GM23338 (cell line): ENCODE measurements around the gene PTPRN2. TPM values are rescaled to one million over a fixed set of nuclear protein-coding genes. Genes with fewer than 3 reads are reported as not detected.
"Not testable (repeated sequence)": the region's sequence is repeated elsewhere in the genome, so short reads cannot be mapped to it uniquely, and the experiment has no call there.

Experiments used
- ATAC-seq: fragments of 200-7000 bp; cut with Tn5 transposase; 3 replicates; pipeline ENCODE4 v1.9.1; 2020
- DNase-seq: peaks from one replicate; pipeline ENCODE4 v3.0.0-alpha.2; 2015; ENCODE audit warnings: low spot score
- H2AFZ ChIP-seq: fragments of 200-600 bp; sonication (generic); 2 replicates; pipeline ENCODE4 v1.8.0; 2016; ENCODE audit warnings: antibody characterized with exemption, mild to moderate bottlenecking, moderate library complexity
- H3F3A ChIP-seq: fragments of 200-600 bp; sonication (generic); replicated peaks from 2 replicates; pipeline ENCODE4 v1.8.0; 2017; ENCODE audit warnings: antibody characterized with exemption, mixed run types, low read depth
- H3K27ac ChIP-seq: fragments of 200-600 bp; sonication (generic); 2 replicates; pipeline ENCODE4 v1.6.1; 2016; ENCODE audit warnings: low read depth
- H3K27me3 ChIP-seq: fragments of 200-600 bp; sonication (generic); 2 replicates; pipeline ENCODE4 v1.8.0; 2016; ENCODE audit warnings: mild to moderate bottlenecking, mixed run types, moderate library complexity; ENCODE audit not compliant: insufficient read depth
- H3K36me3 ChIP-seq: fragments of 200-600 bp; sonication (generic); 2 replicates; pipeline ENCODE4 v1.8.0; 2016; ENCODE audit warnings: mild to moderate bottlenecking; ENCODE audit not compliant: insufficient read depth
- H3K4me1 ChIP-seq: fragments of 200-600 bp; sonication (generic); 2 replicates; pipeline ENCODE4 v1.8.0; 2016; ENCODE audit warnings: mild to moderate bottlenecking, moderate library complexity; ENCODE audit not compliant: insufficient read depth
- H3K4me2 ChIP-seq: fragments of 200-600 bp; sonication (generic); 2 replicates; pipeline ENCODE4 v1.7.1; 2017; ENCODE audit warnings: mixed run types
- H3K4me3 ChIP-seq: fragments of 200-600 bp; sonication (generic); 2 replicates; pipeline ENCODE4 v1.6.1; 2016; ENCODE audit warnings: mixed run types
- H3K79me2 ChIP-seq: fragments of 200-600 bp; sonication (generic); replicated peaks from 2 replicates; pipeline ENCODE4 v1.8.0; 2017; ENCODE audit warnings: mild to moderate bottlenecking; ENCODE audit not compliant: insufficient read depth
- H3K9me2 ChIP-seq: fragments of 200-600 bp; sonication (generic); 2 replicates; pipeline ENCODE4 v1.8.0; 2017; ENCODE audit not compliant: insufficient read depth
- H4K20me1 ChIP-seq: fragments of 200-600 bp; sonication (generic); replicated peaks from 2 replicates; pipeline ENCODE4 v1.8.0; 2017; ENCODE audit warnings: mild to moderate bottlenecking; ENCODE audit not compliant: insufficient read depth
- H3K27ac Mint-ChIP-seq: 2 replicates; pipeline ENCODE4 v1.8.0; 2020; ENCODE audit warnings: inconsistent platforms, mild to moderate bottlenecking, moderate library complexity, mixed read lengths
- H3K27me3 Mint-ChIP-seq: 3 replicates; pipeline ENCODE4 v1.8.0; 2022; ENCODE audit warnings: low read depth, mild to moderate bottlenecking, moderate library complexity, mixed read lengths, inconsistent platforms; ENCODE audit not compliant: insufficient read depth, poor library complexity
- H3K36me3 Mint-ChIP-seq: 3 replicates; pipeline ENCODE4 v1.8.0; 2021; ENCODE audit warnings: low read depth, mild to moderate bottlenecking, inconsistent platforms, moderate library complexity, mixed read lengths
- H3K4me1 Mint-ChIP-seq: 3 replicates; pipeline ENCODE4 v1.8.0; 2020; ENCODE audit warnings: mild to moderate bottlenecking, inconsistent platforms, mixed read lengths
- H3K4me3 Mint-ChIP-seq: 3 replicates; pipeline ENCODE4 v1.8.0; 2021; ENCODE audit warnings: moderate library complexity, mild to moderate bottlenecking, inconsistent platforms, mixed read lengths
- H3K9me3 Mint-ChIP-seq: 3 replicates; pipeline ENCODE4 v1.8.0; 2020; ENCODE audit warnings: moderate library complexity, mild to moderate bottlenecking, inconsistent platforms, mixed read lengths
- CREB1 ChIP-seq: fragments of 250-450 bp; sonication (Bioruptor Pico); IDR thresholded peaks from 2 replicates; pipeline ENCODE4 v1.5.0; 2020; ENCODE audit warnings: low read depth, mild to moderate bottlenecking, moderate library complexity
- ETS1 ChIP-seq: IDR thresholded peaks from 2 replicates; pipeline ENCODE4 v1.6.1; 2016; ENCODE audit warnings: antibody characterized with exemption
- EZH2phosphoT487 ChIP-seq: fragments of 200-600 bp; sonication (generic); IDR thresholded peaks from one replicate; pipeline ENCODE4 v1.8.1; 2018; ENCODE audit warnings: antibody characterized with exemption; ENCODE audit not compliant: unreplicated experiment
- JUNB ChIP-seq: IDR thresholded peaks from one replicate; pipeline ENCODE4 v1.6.1; 2016; ENCODE audit warnings: antibody characterized with exemption; ENCODE audit not compliant: unreplicated experiment
- NANOG ChIP-seq: IDR thresholded peaks from 2 replicates; pipeline ENCODE4 v1.6.1; 2016; ENCODE audit warnings: antibody characterized with exemption, borderline replicate concordance
- POLR2AphosphoS5 ChIP-seq: IDR thresholded peaks from 2 replicates; pipeline ENCODE4 v1.6.1; 2016; ENCODE audit warnings: antibody characterized with exemption, low read depth
- STAT1 ChIP-seq: IDR thresholded peaks from one replicate; pipeline ENCODE4 v1.6.1; 2016; ENCODE audit warnings: antibody characterized with exemption; ENCODE audit not compliant: unreplicated experiment
- ZNF114 ChIP-seq: fragments of 250-450 bp; sonication (Bioruptor Pico); IDR thresholded peaks from 2 replicates; pipeline ENCODE4 v1.5.0; 2020; ENCODE audit warnings: mild to moderate bottlenecking, moderate library complexity
- ZNF331 ChIP-seq: fragments of 250-450 bp; sonication (Bioruptor Pico); IDR thresholded peaks from 2 replicates; pipeline ENCODE4 v1.5.0; 2020; ENCODE audit warnings: low read depth, mild to moderate bottlenecking, moderate library complexity
- polyA plus RNA-seq: library from polyadenylated mRNA; unstranded; fragments of >200 nt; fragmentation: Nextera tagmentation; extraction: Ambion mirVana; gene quantifications from 2 replicates; pipeline ENCODE4 v1.2.1, GENCODE V29; 2016
- total RNA-seq: library from RNA; depleted of rRNA; stranded (reverse); fragments of >200 nt; shearing (Covaris generic); gene quantifications from 2 replicates; pipeline ENCODE4 v1.2.3, GENCODE V29; 2014
- TF ChIP-seq, protein P1 (sequence below), 2 experiments: fragments of 200-600 bp in 1 of 2; sonication (generic) in 1 of 2; conservative IDR thresholded peaks; 2 replicates each; pipeline versions ENCODE4 v1.5.1 to v1.6.1; 2016 to 2017; ENCODE audit warnings: antibody characterized with exemption in 2 of 2, low read depth in 2 of 2, mild to moderate bottlenecking in 2 of 2, moderate library complexity in 1 of 2
- TF ChIP-seq, protein P2 (sequence below): IDR thresholded peaks from one replicate; pipeline ENCODE4 v1.6.1; 2018; ENCODE audit warnings: antibody characterized with exemption; ENCODE audit not compliant: unreplicated experiment

PTPRN2 gene
- total and polyA plus RNA-seq, 2 experiments from 2014 or later = 0.87 to 4.0 TPM

DNA sequence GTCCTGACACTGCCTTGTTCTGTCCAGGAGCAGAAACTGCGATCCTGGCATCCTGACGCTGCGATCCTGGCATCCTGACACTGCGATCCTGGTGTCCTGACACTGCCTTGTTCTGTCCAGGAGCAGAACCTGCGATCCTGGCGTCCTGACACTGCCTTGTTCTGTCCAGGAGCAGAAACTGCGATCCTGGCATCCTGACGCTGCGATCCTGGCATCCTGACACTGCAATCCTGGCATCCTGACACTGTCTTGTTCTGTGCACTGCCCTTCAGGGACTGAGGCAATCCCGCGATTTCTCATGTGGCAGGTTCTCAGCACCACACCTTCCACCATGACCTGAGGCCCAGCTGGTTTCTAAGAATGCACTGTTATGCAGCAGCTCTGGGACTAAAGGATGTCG is 541.4 kb downstream of the PTPRN2 start:
- H3K4me1 ChIP-seq, H3K4me3 ChIP-seq, H3K36me3 ChIP-seq, H3K27me3 Mint-ChIP-seq, H3K27ac ChIP-seq, H3K79me2 ChIP-seq, H3K4me3 Mint-ChIP-seq, H3K27me3 ChIP-seq, ATAC-seq, H2AFZ ChIP-seq, H3K4me1 Mint-ChIP-seq, DNase-seq, H3K9me2 ChIP-seq, H3K4me2 ChIP-seq, H3F3A ChIP-seq, H4K20me1 ChIP-seq, H3K27ac Mint-ChIP-seq: not testable (repeated sequence)
- H3K36me3 Mint-ChIP-seq = peaks cover 47% of the 10 kb centered on the region
- peaks cover 42% of the 10 kb centered on the region for H3K9me3 Mint-ChIP-seq

DNA sequence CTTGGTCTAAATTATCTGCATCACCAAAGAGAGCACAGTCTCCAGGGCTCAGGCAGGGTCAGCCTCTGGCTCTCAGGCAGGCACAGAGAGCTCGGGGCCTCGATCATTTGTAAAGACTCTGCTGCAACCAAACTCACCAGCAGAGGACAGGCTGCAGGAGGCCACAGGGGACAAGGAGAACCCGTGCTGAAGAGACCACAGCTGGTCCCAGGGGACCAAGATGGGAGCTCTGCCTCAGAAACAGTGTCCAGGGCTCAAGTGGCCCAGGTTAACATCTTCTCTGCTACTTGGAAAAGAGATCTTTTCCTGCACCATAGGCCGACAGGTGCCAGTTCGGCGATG is 543.2 kb downstream of the PTPRN2 start:
- no peak for DNase-seq
- H3K4me3 ChIP-seq = no peak overlapping the region
- no peaks in the 10 kb centered on the region for H3K4me1 ChIP-seq
- Mint-ChIP-seq H3K9me3 (peaks cover 58% of the 10 kb centered on the region), H3K27me3 (peaks cover 8% of the 10 kb centered on the region), H3K4me3 (no peak overlapping the region), H3K27ac (no peak overlapping the region), H3K36me3 (peaks cover 56% of the 10 kb centered on the region), H3K4me1 (no peaks in the 10 kb centered on the region)
- H3K27me3 ChIP-seq = no peaks in the 10 kb centered on the region
- H3K4me2 ChIP-seq = no peak overlapping the region
- no peaks in the 10 kb centered on the region for H3K9me2 ChIP-seq
- no peaks in the 10 kb centered on the region for H4K20me1 ChIP-seq
- no peak overlapping the region for H3K27ac ChIP-seq
- H3F3A ChIP-seq = no peaks in the 10 kb centered on the region
- no peak overlapping the region for H2AFZ ChIP-seq
- H3K36me3 ChIP-seq = no peaks in the 10 kb centered on the region; the same call in 1 of the 2 replicates
- ATAC-seq = no peak
- H3K79me2 ChIP-seq = no peaks in the 10 kb centered on the region
- TF ChIP-seq ZNF331 (CRISPR knock-in tag) (no peak), NANOG (no peak), STAT1 (no peak), JUNB (no peak), ETS1 (no peak), POLR2AphosphoS5 (no peak), EZH2phosphoT487 (no peak), ZNF114 (CRISPR knock-in tag) (no peak), CREB1 (CRISPR knock-in tag) (no peak)
- TF ChIP-seq, protein P1, sequence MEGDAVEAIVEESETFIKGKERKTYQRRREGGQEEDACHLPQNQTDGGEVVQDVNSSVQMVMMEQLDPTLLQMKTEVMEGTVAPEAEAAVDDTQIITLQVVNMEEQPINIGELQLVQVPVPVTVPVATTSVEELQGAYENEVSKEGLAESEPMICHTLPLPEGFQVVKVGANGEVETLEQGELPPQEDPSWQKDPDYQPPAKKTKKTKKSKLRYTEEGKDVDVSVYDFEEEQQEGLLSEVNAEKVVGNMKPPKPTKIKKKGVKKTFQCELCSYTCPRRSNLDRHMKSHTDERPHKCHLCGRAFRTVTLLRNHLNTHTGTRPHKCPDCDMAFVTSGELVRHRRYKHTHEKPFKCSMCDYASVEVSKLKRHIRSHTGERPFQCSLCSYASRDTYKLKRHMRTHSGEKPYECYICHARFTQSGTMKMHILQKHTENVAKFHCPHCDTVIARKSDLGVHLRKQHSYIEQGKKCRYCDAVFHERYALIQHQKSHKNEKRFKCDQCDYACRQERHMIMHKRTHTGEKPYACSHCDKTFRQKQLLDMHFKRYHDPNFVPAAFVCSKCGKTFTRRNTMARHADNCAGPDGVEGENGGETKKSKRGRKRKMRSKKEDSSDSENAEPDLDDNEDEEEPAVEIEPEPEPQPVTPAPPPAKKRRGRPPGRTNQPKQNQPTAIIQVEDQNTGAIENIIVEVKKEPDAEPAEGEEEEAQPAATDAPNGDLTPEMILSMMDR (conservative IDR thresholded peaks at IDR 0.05; ENCODE audit: low read depth in 2 of 2) = no peak
- TF ChIP-seq, protein P2, sequence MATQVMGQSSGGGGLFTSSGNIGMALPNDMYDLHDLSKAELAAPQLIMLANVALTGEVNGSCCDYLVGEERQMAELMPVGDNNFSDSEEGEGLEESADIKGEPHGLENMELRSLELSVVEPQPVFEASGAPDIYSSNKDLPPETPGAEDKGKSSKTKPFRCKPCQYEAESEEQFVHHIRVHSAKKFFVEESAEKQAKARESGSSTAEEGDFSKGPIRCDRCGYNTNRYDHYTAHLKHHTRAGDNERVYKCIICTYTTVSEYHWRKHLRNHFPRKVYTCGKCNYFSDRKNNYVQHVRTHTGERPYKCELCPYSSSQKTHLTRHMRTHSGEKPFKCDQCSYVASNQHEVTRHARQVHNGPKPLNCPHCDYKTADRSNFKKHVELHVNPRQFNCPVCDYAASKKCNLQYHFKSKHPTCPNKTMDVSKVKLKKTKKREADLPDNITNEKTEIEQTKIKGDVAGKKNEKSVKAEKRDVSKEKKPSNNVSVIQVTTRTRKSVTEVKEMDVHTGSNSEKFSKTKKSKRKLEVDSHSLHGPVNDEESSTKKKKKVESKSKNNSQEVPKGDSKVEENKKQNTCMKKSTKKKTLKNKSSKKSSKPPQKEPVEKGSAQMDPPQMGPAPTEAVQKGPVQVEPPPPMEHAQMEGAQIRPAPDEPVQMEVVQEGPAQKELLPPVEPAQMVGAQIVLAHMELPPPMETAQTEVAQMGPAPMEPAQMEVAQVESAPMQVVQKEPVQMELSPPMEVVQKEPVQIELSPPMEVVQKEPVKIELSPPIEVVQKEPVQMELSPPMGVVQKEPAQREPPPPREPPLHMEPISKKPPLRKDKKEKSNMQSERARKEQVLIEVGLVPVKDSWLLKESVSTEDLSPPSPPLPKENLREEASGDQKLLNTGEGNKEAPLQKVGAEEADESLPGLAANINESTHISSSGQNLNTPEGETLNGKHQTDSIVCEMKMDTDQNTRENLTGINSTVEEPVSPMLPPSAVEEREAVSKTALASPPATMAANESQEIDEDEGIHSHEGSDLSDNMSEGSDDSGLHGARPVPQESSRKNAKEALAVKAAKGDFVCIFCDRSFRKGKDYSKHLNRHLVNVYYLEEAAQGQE = no peak
